GM12801 (cell line): ENCODE measurements around the gene RAP1GAP2.

Experiments
- CTCF ChIP-seq: IDR thresholded peaks from one replicate; pipeline ENCODE4 v1.5.1; 2011; ENCODE audit warnings: control low read depth; ENCODE audit not compliant: insufficient read length; ENCODE audit errors: extremely low read depth

The RAP1GAP2 gene

GRCh38 chr17:2780256-2780655, 16.0 kb upstream of the RAP1GAP2 start:
- no peak for TF ChIP-seq CTCF

GRCh38 chr17:2780931-2781454, 15.2 kb upstream of the RAP1GAP2 start:
- TF ChIP-seq CTCF = no peak

GRCh38 chr17:2782055-2782454, 14.2 kb upstream of the RAP1GAP2 start:
- no peak for TF ChIP-seq CTCF

- TF ChIP-seq CTCF = no peak
These were observed 12.8 kb upstream of the RAP1GAP2 start for GRCh38 chr17:2783310-2784030.

- TF ChIP-seq CTCF = no peak
These were observed 11.4 kb upstream of the RAP1GAP2 start for GRCh38 chr17:2784864-2785263.

- no peak for TF ChIP-seq CTCF
These were observed 9.9 kb upstream of the RAP1GAP2 start for GRCh38 chr17:2786176-2786881.

GRCh38 chr17:2789700-2790099, 6.5 kb upstream of the RAP1GAP2 start:
- no peak for TF ChIP-seq CTCF
